GM19328 (cell line): Measurements from ENCODE around the gene ITGB1.

ENCODE experiments used
- ATAC-seq: cut with Tn5 transposase; IDR thresholded peaks from one replicate; pipeline ENCODE4 v1.9.1; 2021; ENCODE audit warnings: mild to moderate bottlenecking, moderate library complexity; ENCODE audit not compliant: unreplicated experiment

The ITGB1 gene

GRCh38 chr10:32956365-32957197 lies 1.4 kb downstream of the ITGB1 start:
- ATAC-seq: no peak

GRCh38 chr10:32955790-32956189 lies 2.2 kb downstream of the ITGB1 start:
- no peak for ATAC-seq

- no peak for ATAC-seq
Observed at GRCh38 chr10:32955299-32955772, 2.7 kb downstream of the ITGB1 start.

- ATAC-seq: no peak
Observed at GRCh38 chr10:32954545-32955298, 3.3 kb downstream of the ITGB1 start.

- no peak for ATAC-seq
Observed at GRCh38 chr10:32954080-32954479, 4.0 kb downstream of the ITGB1 start.

GRCh38 chr10:32953277-32953927 lies 4.6 kb downstream of the ITGB1 start:
- no peak for ATAC-seq

- no peak for ATAC-seq
Observed at GRCh38 chr10:32952541-32953276, 5.3 kb downstream of the ITGB1 start.

GRCh38 chr10:32952094-32952493 lies 5.9 kb downstream of the ITGB1 start:
- ATAC-seq: no peak

- ATAC-seq: no peak
Observed at GRCh38 chr10:32951111-32951510, 6.9 kb downstream of the ITGB1 start.

GRCh38 chr10:32950591-32951108 lies 7.4 kb downstream of the ITGB1 start:
- no peak for ATAC-seq

- no peak for ATAC-seq
Observed at GRCh38 chr10:32949221-32949678, 8.8 kb downstream of the ITGB1 start.

GRCh38 chr10:32948451-32948850 lies 9.6 kb downstream of the ITGB1 start:
- no peak for ATAC-seq

GRCh38 chr10:32947586-32947985 lies 10.4 kb downstream of the ITGB1 start:
- no peak for ATAC-seq

- ATAC-seq: no peak
Observed at GRCh38 chr10:32946108-32946507, 11.9 kb downstream of the ITGB1 start.

- ATAC-seq: no peak
Observed at GRCh38 chr10:32943854-32944661, 14.0 kb downstream of the ITGB1 start.

- no peak for ATAC-seq
Observed at GRCh38 chr10:32943395-32943794, 14.6 kb downstream of the ITGB1 start.

GRCh38 chr10:32942081-32942480 lies 15.9 kb downstream of the ITGB1 start:
- ATAC-seq: no peak

- ATAC-seq: no peak
Observed at GRCh38 chr10:32941357-32941756, 16.7 kb downstream of the ITGB1 start.
